WTC11 (cell line): ENCODE results near the gene COX7A2. TPM values are rescaled to one million over a fixed set of nuclear protein-coding genes. Genes with fewer than 3 reads are reported as not detected.

Experiments
- ATAC-seq: fragments of 200-7000 bp; cut with Tn5 transposase; 2 replicates; pipeline ENCODE4 v1.10.0; 2021; ENCODE audit warnings: mild to moderate bottlenecking, moderate library complexity
- CTCF ChIA-PET: fragments of 300-600 bp; sonication (Branson Sonifier 250); formaldehyde crosslinking; loops from one replicate; lab custom pipeline; 2021; ENCODE audit warnings: antibody characterized with exemption; lab: Charles Lee
- POLR2A ChIA-PET: fragments of 350-600 bp; sonication (Branson Sonifier 250); formaldehyde crosslinking; loops from one replicate; lab custom pipeline; 2021; ENCODE audit warnings: antibody characterized with exemption; lab: Charles Lee
- DNase-seq: peaks from one replicate; pipeline ENCODE4 v3.0.0; 2021; ENCODE audit warnings: low spot score
- H3K27ac Mint-ChIP-seq: 2 replicates; pipeline ENCODE4 v1.8.0; 2021; ENCODE audit warnings: mixed read lengths
- H3K27me3 Mint-ChIP-seq: 2 replicates; pipeline ENCODE4 v1.8.0; 2021; ENCODE audit warnings: low read depth, mild to moderate bottlenecking, moderate library complexity, mixed read lengths
- H3K36me3 Mint-ChIP-seq: 2 replicates; pipeline ENCODE4 v1.8.0; 2021; ENCODE audit warnings: mixed read lengths
- H3K4me1 Mint-ChIP-seq: 2 replicates; pipeline ENCODE4 v1.8.0; 2022; ENCODE audit warnings: mixed read lengths
- H3K4me3 Mint-ChIP-seq: 2 replicates; pipeline ENCODE4 v1.8.0; 2021; ENCODE audit warnings: mild to moderate bottlenecking, moderate library complexity, mixed read lengths
- H3K9me3 Mint-ChIP-seq: 2 replicates; pipeline ENCODE4 v1.8.0; 2021; ENCODE audit warnings: mixed read lengths
- ATF2 ChIP-seq: sonication (generic); formaldehyde crosslinking; IDR thresholded peaks from 2 replicates; pipeline ENCODE4 v1.8.1; 2022; ENCODE audit warnings: low read depth, missing genetic modification reagents, borderline replicate concordance
- CREB1 ChIP-seq: sonication (generic); formaldehyde crosslinking; IDR thresholded peaks from 2 replicates; pipeline ENCODE4 v1.8.0; 2023; ENCODE audit warnings: mild to moderate bottlenecking, missing genetic modification reagents
- CTCF ChIP-seq: fragments of 200-600 bp; IDR thresholded peaks from 2 replicates; pipeline ENCODE4 v1.8.0; 2022; ENCODE audit warnings: antibody characterized with exemption
- ELF4 ChIP-seq: sonication (generic); formaldehyde crosslinking; IDR thresholded peaks from 2 replicates; pipeline ENCODE4 v1.8.1; 2022; ENCODE audit warnings: low read depth, mild to moderate bottlenecking, moderate library complexity, missing genetic modification reagents
- GTF2I ChIP-seq: fragments of 250-450 bp; sonication (Bioruptor Pico); conservative IDR thresholded peaks from 2 replicates; pipeline ENCODE4 v1.4.0; 2021; ENCODE audit warnings: mild to moderate bottlenecking
- IRF1 ChIP-seq: sonication (generic); formaldehyde crosslinking; IDR thresholded peaks from 2 replicates; pipeline ENCODE4 v1.8.0; 2023; ENCODE audit warnings: missing genetic modification reagents
- IRF2 ChIP-seq: sonication (generic); formaldehyde crosslinking; IDR thresholded peaks from 2 replicates; pipeline ENCODE4 v1.8.0; 2022; ENCODE audit warnings: low read depth, missing genetic modification reagents, borderline replicate concordance
- JAZF1 ChIP-seq: fragments of 250-450 bp; sonication (Bioruptor Pico); IDR thresholded peaks from 2 replicates; pipeline ENCODE4 v1.9.0; 2021; ENCODE audit warnings: moderate library complexity, mild to moderate bottlenecking, inconsistent platforms
- JUN ChIP-seq: sonication (generic); formaldehyde crosslinking; IDR thresholded peaks from 2 replicates; pipeline ENCODE4 v1.8.0; 2023; ENCODE audit warnings: mild to moderate bottlenecking, missing genetic modification reagents
- NFE2L1 ChIP-seq: sonication (generic); formaldehyde crosslinking; IDR thresholded peaks from 2 replicates; pipeline ENCODE4 v1.8.1; 2023; ENCODE audit warnings: missing genetic modification reagents
- NFYB ChIP-seq: sonication (generic); formaldehyde crosslinking; conservative IDR thresholded peaks from 2 replicates; pipeline ENCODE4 v1.8.0; 2022; ENCODE audit warnings: low read depth, missing genetic modification reagents
- TEAD1 ChIP-seq: sonication (generic); formaldehyde crosslinking; IDR thresholded peaks from 2 replicates; pipeline ENCODE4 v1.8.0; 2022; ENCODE audit warnings: mild to moderate bottlenecking, missing genetic modification reagents
- ZNF138 ChIP-seq: sonication (generic); formaldehyde crosslinking; conservative IDR thresholded peaks from 2 replicates; pipeline ENCODE4 v1.8.1; 2022; ENCODE audit warnings: mild to moderate bottlenecking, moderate library complexity, missing genetic modification reagents
- ZNF263 ChIP-seq: sonication (generic); formaldehyde crosslinking; IDR thresholded peaks from 2 replicates; pipeline ENCODE4 v1.8.1; 2022; ENCODE audit warnings: low read depth, mild to moderate bottlenecking, moderate library complexity, missing genetic modification reagents
- ZNF281 ChIP-seq: sonication (generic); formaldehyde crosslinking; IDR thresholded peaks from 2 replicates; pipeline ENCODE4 v1.8.0; 2023; ENCODE audit warnings: mild to moderate bottlenecking, missing genetic modification reagents
- ZNF512 ChIP-seq: sonication (generic); formaldehyde crosslinking; IDR thresholded peaks from 2 replicates; pipeline ENCODE4 v1.8.1; 2022; ENCODE audit warnings: missing genetic modification reagents, borderline replicate concordance
- total RNA-seq: library from RNA; stranded (reverse); gene quantifications from 3 replicates; pipeline ENCODE4 v1.2.3, GENCODE V29; 2021

Gene COX7A2
- total RNA-seq, 1 experiment from 2014 or later = 472 TPM

- CTCF ChIA-PET = no interaction called here
- H3K4me3 Mint-ChIP-seq = no peak overlapping the region
- TF ChIP-seq NFYB (CRISPR knock-in tag) = no peak
- no peak for TF ChIP-seq ZNF281 (CRISPR knock-in tag)
- no peak for TF ChIP-seq NFE2L1 (CRISPR knock-in tag)
- TF ChIP-seq JAZF1 = no peak
- TF ChIP-seq GTF2I (CRISPR knock-in tag) = no peak
- no peak for TF ChIP-seq ELF4 (CRISPR knock-in tag)
- TF ChIP-seq ZNF263 (CRISPR knock-in tag) = no peak
- no peak for TF ChIP-seq IRF1 (CRISPR knock-in tag)
- no peak for TF ChIP-seq IRF2 (CRISPR knock-in tag)
- DNase-seq (no peak), ATAC-seq (no peak)
- no peaks in the 10 kb centered on the region for H3K4me1 Mint-ChIP-seq
- POLR2A ChIA-PET = no interaction called here
- no peak overlapping the region for H3K27ac Mint-ChIP-seq
- no peaks in the 10 kb centered on the region for H3K9me3 Mint-ChIP-seq
- peaks cover 9% of the 10 kb centered on the region for H3K27me3 Mint-ChIP-seq
- no peaks in the 10 kb centered on the region for H3K36me3 Mint-ChIP-seq
These were observed 47.4 kb downstream of the COX7A2 start for GRCh38 chr6:75196081-75196687.

- TF ChIP-seq ZNF512 (CRISPR knock-in tag) = no peak
- TF ChIP-seq JUN = no peak
- no peak for TF ChIP-seq CREB1
- TF ChIP-seq TEAD1 (CRISPR knock-in tag) = no peak
- no peak for TF ChIP-seq ATF2
- no peak for TF ChIP-seq CTCF
- no peak for TF ChIP-seq ZNF138 (CRISPR knock-in tag)
- ATAC-seq (no peak), DNase-seq (no peak)
- H3K27ac Mint-ChIP-seq = no peak overlapping the region
- H3K9me3 Mint-ChIP-seq = peaks cover 10% of the 10 kb centered on the region
- no peak overlapping the region for H3K4me3 Mint-ChIP-seq
- ChIA-PET CTCF (interaction anchor here (1.2 kb wide), 1 partner anchor 20 kb away, joined by 4 read pairs; no protein-coding TSS in a partner anchor), POLR2A (no interaction called here)
- H3K27me3 Mint-ChIP-seq = peaks cover 3% of the 10 kb centered on the region; the same call in 1 of the 2 replicates
- H3K36me3 Mint-ChIP-seq = no peaks in the 10 kb centered on the region
- H3K4me1 Mint-ChIP-seq = no peaks in the 10 kb centered on the region
These were observed 55.2 kb downstream of the COX7A2 start for GRCh38 chr6:75188221-75188925.

Other genes starting within 250 kb of the COX7A2 start
- gene COL12A1, start 37.7 kb downstream of the COX7A2 start, total RNA-seq = 1.1 to 1.4 TPM (median 1.2 TPM) in 3 replicates
- gene TMEM30A, start 41.0 kb upstream of the COX7A2 start, total RNA-seq = 68.2 to 81.2 TPM (median 72.6 TPM) in 3 replicates
- gene FILIP1, start 250.0 kb upstream of the COX7A2 start, total RNA-seq = 2.9 to 5.6 TPM (median 5.1 TPM) in 3 replicates